Muscle of leg (tissue), 16 donors: ENCODE results near the gene TMC3. TPM values are rescaled to one million over a fixed set of nuclear protein-coding genes. Genes with fewer than 3 reads are reported as not detected.
"Not testable (repeated sequence)": the region's sequence is repeated elsewhere in the genome, so short reads cannot be mapped to it uniquely, and the experiment has no call there.

Source experiments
- DNase-seq: peaks from one replicate; pipeline ENCODE4 v3.0.0; 2013
- H3K27ac ChIP-seq: one replicate; pipeline ENCODE4 v1.5.1; 2013; ENCODE audit warnings: mild to moderate bottlenecking, low read length, control low read depth
- H3K27me3 ChIP-seq: one replicate; pipeline ENCODE4 v1.6.1; 2013; ENCODE audit warnings: low read length; ENCODE audit not compliant: control insufficient read depth, insufficient read depth
- H3K36me3 ChIP-seq: one replicate; pipeline ENCODE4 v1.6.1; 2013; ENCODE audit warnings: low read length; ENCODE audit not compliant: control insufficient read depth, insufficient read depth
- H3K4me1 ChIP-seq: one replicate; pipeline ENCODE4 v1.6.1; 2013; ENCODE audit warnings: low read length; ENCODE audit not compliant: control insufficient read depth, insufficient read depth
- H3K4me3 ChIP-seq: one replicate; pipeline ENCODE4 v1.5.1; 2013; ENCODE audit warnings: low read length, control low read depth
- H3K9me3 ChIP-seq: replicated peaks from 2 replicates; pipeline ENCODE4 v1.6.1; 2013; ENCODE audit warnings: low read depth, low read length; ENCODE audit not compliant: control insufficient read depth
- WGBS: methylation state at CpG from one replicate; pipeline ENCODE4 v1.1.5; 2013; ENCODE audit warnings: missing lambda C conversion rate; ENCODE audit not compliant: insufficient coverage; 5-methylcytosine and 5-hydroxymethylcytosine counted together
- long read RNA-seq, 11 donors: transcript quantifications; one replicate each; lab custom pipeline, GENCODE V29; 2026
- polyA plus RNA-seq, 8 donors: library from polyadenylated mRNA; unstranded; fragments of 120-200 nt; gene quantifications; one replicate each; pipeline versions ENCODE4 v1.2.1 to v1.2.3, GENCODE V29; 2013; ENCODE audit warnings: inconsistent platforms in 1 of 8, low replicate concordance in 1 of 8; ENCODE audit not compliant: insufficient read length in 8 of 8, insufficient read depth in 1 of 8
- total RNA-seq: library from RNA; stranded (reverse); fragments of 120-200 nt; gene quantifications from one replicate; pipeline ENCODE4 v1.2.4, GENCODE V29; 2013

The TMC3 gene
- total RNA-seq (0.04 TPM), polyA plus RNA-seq (under 1 TPM in 6 of 8 donors, not detected in 2; 0.04 to 0.25 (median 0.08) TPM)
- long read RNA-seq, donor 1: 0 reads
- long read RNA-seq, donor 2: 0 reads
- long read RNA-seq, donor 3: 0 reads
- long read RNA-seq, donor 4: 0 reads
- long read RNA-seq, donor 5: 0 reads
- long read RNA-seq, donor 6: 0 reads
- long read RNA-seq, donor 7: 0 reads
- long read RNA-seq, donor 8: 0 reads
- long read RNA-seq, donor 9: 0 reads
- long read RNA-seq, donor 10: 0 reads
- long read RNA-seq, donor 11: 0 reads

DNA sequence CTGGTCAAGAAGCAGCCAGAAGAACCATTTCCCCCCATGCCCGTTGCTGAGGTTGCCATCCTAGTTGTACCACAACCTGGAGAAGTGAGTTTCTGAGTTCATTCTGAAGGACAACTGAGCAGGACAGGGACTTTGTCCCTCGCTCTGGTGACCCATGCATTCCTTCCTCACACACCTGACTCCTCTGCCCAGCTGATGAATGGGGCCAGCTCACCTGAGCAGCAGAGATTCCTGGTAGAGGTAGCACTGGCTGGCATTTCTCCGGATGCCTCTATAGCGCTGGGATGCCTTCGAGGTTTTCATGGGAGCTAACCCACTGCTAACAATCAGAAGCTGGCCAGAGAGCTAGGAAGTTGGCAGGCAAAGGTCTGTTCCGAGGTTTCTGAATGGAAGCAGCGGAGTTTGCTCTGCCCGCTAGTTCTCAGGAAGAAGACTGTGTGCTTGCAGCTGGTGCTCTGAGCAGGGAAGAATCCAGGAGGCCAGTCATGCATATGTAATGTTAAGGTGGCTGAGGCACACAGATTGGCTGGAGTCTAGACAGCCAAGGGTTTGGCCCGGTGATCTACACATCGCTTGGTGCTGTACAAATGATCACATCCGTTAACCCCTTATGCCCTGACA lies at the start of gene TMC3:
TMC3 (minus strand) TSS at position 439 of the 621 bp plus-strand sequence; CDS start at position 303, 136 bp downstream.
- 81% methylated on average over 8 of the region's 11 CpGs for WGBS
- no peak for DNase-seq
- no peaks in the 10 kb centered on the region for H3K36me3 ChIP-seq

DNA sequence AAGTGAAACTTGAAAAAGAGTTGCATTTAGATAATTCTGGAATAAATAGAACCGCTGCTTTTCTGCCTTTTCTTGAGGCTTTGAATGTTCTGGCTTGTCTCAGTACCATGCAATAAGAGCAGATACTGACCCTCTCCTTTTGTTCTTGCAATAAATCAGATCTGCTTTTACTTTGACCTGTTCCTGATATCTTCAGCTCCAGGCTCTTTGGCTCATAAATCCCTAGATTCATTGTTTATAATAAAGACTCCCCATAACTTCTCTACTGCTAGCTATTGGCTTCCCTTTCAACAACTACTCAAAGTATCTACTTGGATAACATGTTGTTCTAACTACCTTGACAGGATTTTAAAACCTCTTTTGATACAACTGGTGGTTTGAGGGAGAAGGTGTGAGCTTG lies 47.4 kb upstream of the TMC3 start:
- DNase-seq: no peak
- WGBS: no CpG with 5 or more reads among the region's 1 CpG
- Histone ChIP-seq H3K36me3 (no peaks in the 10 kb centered on the region), H3K4me1 (peaks cover 4% of the 10 kb centered on the region), H3K27me3 (no peaks in the 10 kb centered on the region), H3K27ac (no peak overlapping the region), H3K4me3 (no peak overlapping the region), H3K9me3 (no peaks in the 10 kb centered on the region)

More for the DNA sequence above, at the start of gene TMC3:
- Histone ChIP-seq H3K4me3 (no peak within 1 kb of the TSS), H3K27ac (no peak within 1 kb of the TSS), H3K4me1 (no peaks in the 10 kb centered on the region), H3K9me3 (no peaks in the 10 kb centered on the region), H3K27me3 (peaks cover 4% of the 10 kb centered on the region)

DNA sequence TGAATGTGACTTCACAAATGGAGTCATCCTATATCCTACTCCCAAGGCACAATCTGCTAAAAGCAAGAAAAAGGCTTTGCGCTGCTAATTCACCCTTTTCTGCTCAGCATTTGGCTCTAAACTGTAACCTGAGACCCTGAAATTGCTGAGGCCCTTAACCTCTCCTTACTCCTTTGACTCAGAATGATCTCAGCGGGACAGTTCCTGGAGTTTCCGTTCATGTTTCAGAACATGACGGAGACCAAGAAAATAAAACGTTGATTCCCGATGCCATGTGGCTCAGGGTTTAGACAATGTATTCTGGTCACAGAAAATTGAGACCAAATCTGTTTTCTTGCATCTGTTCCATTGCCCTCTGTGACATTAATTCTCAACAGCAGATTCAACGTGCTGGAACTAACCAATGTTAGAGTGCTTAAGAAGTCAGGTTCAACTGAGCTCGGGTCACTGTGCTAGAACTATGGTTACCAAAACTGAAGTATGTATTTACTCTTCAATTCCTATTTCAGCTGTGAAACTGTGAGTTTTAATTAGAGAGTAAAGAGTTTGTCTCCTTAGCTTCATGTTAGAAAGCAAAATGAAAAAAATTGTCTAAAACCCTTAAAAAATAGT lies 45.4 kb upstream of the TMC3 start:
- H3K36me3 ChIP-seq: no peaks in the 10 kb centered on the region
- H3K27me3 ChIP-seq: no peaks in the 10 kb centered on the region
- 14% methylated on average over 5 of the region's 8 CpGs for WGBS
- no peak overlapping the region for H3K27ac ChIP-seq
- H3K9me3 ChIP-seq: no peaks in the 10 kb centered on the region
- no peak overlapping the region for H3K4me3 ChIP-seq
- peaks cover 4% of the 10 kb centered on the region for H3K4me1 ChIP-seq
- DNase-seq: peak; percentile 68

DNA sequence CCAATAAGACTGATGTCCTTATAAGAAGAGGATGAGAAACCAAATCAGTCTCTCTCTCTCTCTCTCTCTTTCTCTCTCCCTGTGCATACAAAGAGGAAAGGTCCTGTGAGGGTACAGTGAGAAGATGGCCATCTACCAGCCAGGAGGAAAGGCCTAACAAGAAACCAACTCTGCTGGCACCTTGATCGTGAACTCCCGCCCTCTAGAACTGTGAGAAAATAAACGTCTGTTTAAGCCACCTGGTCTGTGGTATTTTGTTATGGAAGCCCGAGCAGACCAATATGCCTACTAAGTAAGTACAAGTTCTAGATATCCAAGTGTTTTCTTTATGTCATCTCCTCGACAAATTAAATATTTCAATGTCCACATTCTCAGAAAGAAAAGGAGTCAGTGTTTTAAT lies 44.9 kb upstream of the TMC3 start:
- Histone ChIP-seq H3K4me3 (no peak overlapping the region), H3K36me3 (no peaks in the 10 kb centered on the region), H3K9me3 (no peaks in the 10 kb centered on the region), H3K27me3 (no peaks in the 10 kb centered on the region), H3K27ac (no peak overlapping the region), H3K4me1 (peaks cover 4% of the 10 kb centered on the region)
- no peak for DNase-seq
- 60% methylated on average over 1 of the region's 5 CpGs for WGBS

DNA sequence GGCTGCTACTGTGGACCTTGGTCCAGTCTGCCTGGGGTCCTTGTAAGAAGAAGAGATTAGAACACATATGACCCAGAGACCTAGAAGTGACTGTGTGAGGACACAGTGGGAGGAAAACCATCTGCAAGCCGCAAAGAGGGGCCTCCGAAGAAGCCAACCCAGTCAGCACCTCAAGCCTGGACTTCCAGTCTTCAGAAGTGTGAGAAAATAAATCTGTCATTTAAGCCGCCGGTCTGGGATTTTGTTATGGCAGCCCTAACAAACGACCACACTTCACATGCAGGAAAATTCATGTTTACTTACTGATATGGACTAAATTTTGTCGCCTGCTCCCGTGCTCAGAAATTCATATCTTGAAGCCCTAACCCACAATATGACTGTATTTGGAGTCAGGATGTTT lies 44.4 kb upstream of the TMC3 start:
- H3K4me1 ChIP-seq: peaks cover 4% of the 10 kb centered on the region
- H3K27ac ChIP-seq: no peak overlapping the region
- H3K36me3 ChIP-seq: no peaks in the 10 kb centered on the region
- DNase-seq: no peak
- 62% methylated on average over 2 of the region's 7 CpGs for WGBS
- no peak overlapping the region for H3K4me3 ChIP-seq
- no peaks in the 10 kb centered on the region for H3K27me3 ChIP-seq
- H3K9me3 ChIP-seq: no peaks in the 10 kb centered on the region

DNA sequence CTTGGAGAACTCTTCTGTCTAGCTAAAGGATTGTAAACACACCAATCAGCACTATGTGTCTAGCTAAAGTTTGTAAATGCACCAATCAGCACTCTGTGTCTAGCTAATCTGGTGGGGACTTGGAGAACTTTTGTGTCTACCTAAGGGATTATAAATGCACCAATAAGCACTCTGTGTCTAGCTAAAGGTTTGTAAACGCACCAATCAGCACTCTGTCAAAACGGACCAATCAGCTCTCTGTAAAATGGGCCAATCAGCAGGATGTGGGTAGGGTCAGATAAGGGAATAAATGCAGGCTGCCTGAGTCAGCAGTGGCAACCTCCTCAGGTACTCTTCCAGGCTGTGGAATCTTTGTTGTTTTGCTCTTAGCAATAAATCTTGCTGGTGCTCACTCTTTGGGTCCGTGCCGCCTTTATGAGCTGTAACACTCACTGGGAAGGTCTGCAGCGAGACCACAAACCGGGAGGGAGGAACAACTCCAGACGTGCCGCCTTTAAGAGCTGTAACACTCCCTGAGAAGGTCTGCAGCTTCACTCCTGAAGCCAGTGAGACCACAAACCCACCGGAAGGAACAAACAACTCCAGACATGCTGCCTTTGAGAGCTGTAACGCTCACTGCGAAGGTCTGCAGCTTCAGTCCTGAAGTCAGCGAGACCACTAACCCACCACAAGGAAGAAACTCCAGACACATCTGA lies 40.4 kb upstream of the TMC3 start:
- 61% methylated on average over 7 of the region's 12 CpGs for WGBS
- not testable (repeated sequence) for DNase-seq, H3K36me3 ChIP-seq, H3K27me3 ChIP-seq, H3K27ac ChIP-seq, H3K4me3 ChIP-seq, H3K9me3 ChIP-seq
- H3K4me1 ChIP-seq: peaks cover 11% of the 10 kb centered on the region

DNA sequence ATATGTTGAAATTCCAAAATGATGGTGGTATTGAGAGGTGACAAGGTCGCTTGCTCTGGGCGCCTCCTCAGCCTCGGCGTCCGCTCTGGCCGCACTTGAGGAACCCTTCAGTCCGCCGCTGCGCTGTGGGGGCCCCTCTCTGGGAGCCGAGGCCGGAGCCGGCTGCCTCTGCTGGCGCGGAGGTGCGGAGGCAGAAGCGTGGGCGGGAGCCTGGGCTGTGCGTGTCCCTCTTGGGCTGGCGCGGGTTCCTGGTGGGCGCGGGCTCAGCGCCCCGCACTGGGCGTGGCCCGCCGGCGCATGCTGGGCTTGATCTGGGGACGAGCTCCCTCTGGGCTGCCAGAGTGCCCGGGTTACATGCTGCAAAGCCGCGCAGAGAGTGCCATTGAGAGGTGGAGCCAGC lies 39.8 kb upstream of the TMC3 start:
- no peaks in the 10 kb centered on the region for H3K27me3 ChIP-seq
- WGBS: 94% methylated on average over 32 of the region's 32 CpGs
- no peaks in the 10 kb centered on the region for H3K9me3 ChIP-seq

DNA sequence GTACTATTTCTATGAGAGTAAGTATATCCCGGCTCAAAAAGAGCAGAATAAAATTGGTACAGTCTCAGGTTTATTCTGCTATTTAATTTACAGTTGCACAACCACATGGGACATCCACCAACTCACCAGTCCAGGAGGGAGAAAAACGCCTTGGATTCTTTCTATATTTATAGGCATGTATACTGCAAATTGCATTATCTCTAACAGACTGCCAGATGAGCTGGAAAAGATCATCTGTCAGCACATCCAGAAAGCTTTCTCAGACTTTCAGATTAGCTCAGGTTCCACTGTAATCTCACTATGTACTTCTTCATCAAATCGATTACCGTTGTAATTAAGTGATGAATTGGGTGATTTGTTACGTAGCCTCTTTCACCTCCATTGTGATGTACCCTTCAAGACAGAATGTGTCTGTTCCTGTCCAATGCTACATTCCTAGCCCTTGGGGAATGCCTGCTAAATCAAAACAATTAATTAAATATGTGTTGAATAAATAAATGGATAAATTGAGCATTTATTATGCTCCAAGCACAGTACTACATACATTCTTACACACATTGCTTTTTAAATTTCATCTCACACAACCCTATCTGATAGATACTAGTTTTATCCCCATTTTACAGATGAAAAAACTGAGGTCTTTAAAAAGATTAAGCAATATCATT lies 38.1 kb upstream of the TMC3 start:
- H3K36me3 ChIP-seq: no peaks in the 10 kb centered on the region
- H3K4me3 ChIP-seq: no peak overlapping the region
- DNase-seq: no peak
- no peaks in the 10 kb centered on the region for H3K9me3 ChIP-seq
- WGBS: no CpG with 5 or more reads among the region's 5 CpGs
- no peaks in the 10 kb centered on the region for H3K27me3 ChIP-seq
- peaks cover 8% of the 10 kb centered on the region for H3K4me1 ChIP-seq
- H3K27ac ChIP-seq: no peak overlapping the region

More for the DNA sequence above, 39.8 kb upstream of the TMC3 start:
- DNase-seq: no peak
- Histone ChIP-seq H3K36me3 (no peaks in the 10 kb centered on the region), H3K27ac (no peak overlapping the region), H3K4me3 (no peak overlapping the region), H3K4me1 (peaks cover 8% of the 10 kb centered on the region)

DNA sequence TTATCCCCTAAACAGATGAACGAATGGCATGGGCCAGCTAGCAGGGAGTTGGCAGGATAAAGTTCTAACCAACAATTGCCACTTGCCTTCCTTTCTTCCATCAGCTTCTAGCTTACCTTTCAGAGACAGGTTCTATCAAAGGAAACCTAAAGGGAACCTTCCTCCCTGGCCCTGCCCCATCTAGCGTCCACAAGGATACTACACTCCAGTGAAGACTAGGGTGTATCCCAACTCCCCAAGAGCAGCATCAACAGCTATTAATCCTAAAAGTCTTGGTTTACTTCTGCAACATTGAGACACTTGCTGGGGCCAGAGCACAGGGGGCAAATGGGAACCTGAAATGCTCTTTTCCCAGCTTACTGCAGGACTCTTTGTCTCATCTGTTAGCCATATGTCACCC lies 37.0 kb upstream of the TMC3 start:
- 52% methylated on average over 2 of the region's 2 CpGs for WGBS
- no peak for DNase-seq
- peaks cover 8% of the 10 kb centered on the region for H3K4me1 ChIP-seq
- H3K27me3 ChIP-seq: no peaks in the 10 kb centered on the region
- H3K27ac ChIP-seq: no peak overlapping the region
- H3K9me3 ChIP-seq: no peaks in the 10 kb centered on the region
- no peak overlapping the region for H3K4me3 ChIP-seq
- H3K36me3 ChIP-seq: no peaks in the 10 kb centered on the region
